GM12878 (cell line): Measurements from ENCODE around the gene ADCK1. TPM values are rescaled to one million over a fixed set of nuclear protein-coding genes. Genes with fewer than 3 reads are reported as not detected.
"Not testable (repeated sequence)": the region's sequence is repeated elsewhere in the genome, so short reads cannot be mapped to it uniquely, and the experiment has no call there.

ENCODE experiments used
- ATAC-seq: fragments of 200-7000 bp; cut with Tn5 transposase; 3 replicates; pipeline ENCODE4 v1.9.1; 2020; ENCODE audit warnings: mild to moderate bottlenecking, moderate library complexity
- BruUV-seq: library from RNA; stranded (reverse); fragments of 400-500 nt; replicated peaks from 2 replicates; lab custom pipeline; 2021; lab: Mats Ljungman, UMichigan
- CTCF ChIA-PET: fragments of 300-600 bp; sonication (Branson Sonifier 250); formaldehyde crosslinking; extraction: SDS; loops from one replicate; lab custom pipeline; 2021; ENCODE audit warnings: inconsistent platforms; lab: Yijun Ruan, JAX
- POLR2A ChIA-PET: fragments of 350-600 bp; formaldehyde crosslinking; extraction: SDS; loops from one replicate; lab custom pipeline; 2021; ENCODE audit warnings: inconsistent platforms; lab: Charles Lee
- RAD21 ChIA-PET: fragments of 300-600 bp; sonication (Branson Sonifier 250); formaldehyde crosslinking; loops from one replicate; lab custom pipeline; 2023; ENCODE audit warnings: antibody characterized with exemption; ENCODE audit not compliant: unreplicated experiment; lab: Charles Lee
- SMC1A ChIA-PET: fragments of 300-600 bp; sonication (Branson Sonifier 250); formaldehyde crosslinking; loops from one replicate; lab custom pipeline; 2023; ENCODE audit not compliant: unreplicated experiment, uncharacterized antibody; lab: Charles Lee
- DNase-seq: peaks from one replicate; pipeline ENCODE4 v3.0.0-alpha.2; 2011; ENCODE audit warnings: low read depth, low spot score
- FAIRE-seq: peaks from 3 replicates; lab custom pipeline; 2011; peaks lifted over from hg19 to GRCh38; lab: Jason Lieb, UNC
- H2AFZ ChIP-seq: 2 replicates; pipeline ENCODE4 v1.6.0; 2011; ENCODE audit warnings: low read depth, low read length, control low read depth; ENCODE audit not compliant: control insufficient read depth
- H3K27ac ChIP-seq: 2 replicates; pipeline ENCODE4 v1.5.1; 2011; ENCODE audit warnings: control low read depth; ENCODE audit not compliant: control insufficient read depth, insufficient read depth
- H3K27me3 ChIP-seq, 2 experiments: replicated peaks in 1 of 2; 2 replicates each; pipeline versions ENCODE4 v1.6.0 to v1.6.1; 2011; ENCODE audit warnings: low read length in 1 of 2; ENCODE audit not compliant: control insufficient read depth in 2 of 2, insufficient read depth in 2 of 2
- H3K36me3 ChIP-seq, 2 experiments: 2 replicates each; pipeline ENCODE4 v1.5.1; 2011; ENCODE audit warnings: low read length in 1 of 2; ENCODE audit not compliant: control insufficient read depth in 2 of 2, insufficient read depth in 2 of 2
- H3K4me1 ChIP-seq: 2 replicates; pipeline ENCODE4 v1.6.1; 2011; ENCODE audit warnings: mild to moderate bottlenecking, low read length, moderate library complexity, mixed read lengths; ENCODE audit not compliant: control insufficient read depth, insufficient read depth
- H3K4me2 ChIP-seq: 2 replicates; pipeline ENCODE4 v1.6.0; 2011; ENCODE audit warnings: control low read depth; ENCODE audit not compliant: control insufficient read depth, insufficient read depth
- H3K4me3 ChIP-seq: fragments of 200-600 bp; sonication (generic); 2 replicates; pipeline ENCODE4 v1.5.1; 2016
- H3K79me2 ChIP-seq: 2 replicates; pipeline ENCODE4 v1.6.0; 2011; ENCODE audit warnings: low read length; ENCODE audit not compliant: control insufficient read depth, insufficient read depth
- H3K9ac ChIP-seq: 2 replicates; pipeline ENCODE4 v1.8.0; 2011; ENCODE audit warnings: low read length, control low read depth, mixed read lengths; ENCODE audit not compliant: control insufficient read depth, insufficient read depth
- H3K9me3 ChIP-seq: replicated peaks from 3 replicates; pipeline ENCODE4 v1.5.1; 2011; ENCODE audit warnings: mild to moderate bottlenecking, low read length; ENCODE audit not compliant: control insufficient read depth, insufficient read depth
- H4K20me1 ChIP-seq: 2 replicates; pipeline ENCODE4 v1.6.0; 2011; ENCODE audit not compliant: control insufficient read depth, insufficient read depth
- CHD2 ChIP-seq: IDR thresholded peaks from 2 replicates; pipeline ENCODE4 v1.6.1; 2011; ENCODE audit warnings: low read depth, low read length, improper control_type of control experiment, borderline replicate concordance
- HDGF ChIP-seq: fragments of 450-650 bp; IDR thresholded peaks from 2 replicates; pipeline ENCODE4 v1.6.1; 2016; ENCODE audit warnings: antibody characterized with exemption
- PAX8 ChIP-seq: fragments of 450-650 bp; IDR thresholded peaks from 2 replicates; pipeline ENCODE4 v1.6.1; 2017; ENCODE audit warnings: mild to moderate bottlenecking, moderate library complexity
- POLR2A ChIP-seq: IDR thresholded peaks from 2 replicates; pipeline ENCODE4 v1.6.1; 2011; ENCODE audit warnings: low read depth, mild to moderate bottlenecking, low read length
- TARDBP ChIP-seq: IDR thresholded peaks from 2 replicates; pipeline ENCODE4 v1.6.1; 2016; ENCODE audit warnings: borderline replicate concordance
- YY1 ChIP-seq: IDR thresholded peaks from 2 replicates; pipeline ENCODE4 v1.6.1; 2011; ENCODE audit warnings: low read depth, mild to moderate bottlenecking, low read length
- WGBS: methylation state at CpG from one replicate; pipeline ENCODE4 v1.1.6; 2016; ENCODE audit warnings: low lambda C conversion rate; ENCODE audit not compliant: insufficient replicate concordance, insufficient coverage; ENCODE audit errors: missing lambda C conversion rate; 5-methylcytosine and 5-hydroxymethylcytosine counted together
- in situ Hi-C: fragments of 300-500 bp; cut with MboI; formaldehyde crosslinking; loops from 9 replicates; pipeline ENCODE4 v1.14.3; 2018; ENCODE audit warnings: mixed read lengths
- intact Hi-C: fragments of 100-400 bp; cut with micrococcal nuclease; formaldehyde crosslinking; loops from one replicate; pipeline ENCODE4 v1.14.2; 2022; ENCODE audit not compliant: unreplicated experiment
- polyA plus RNA-seq, 11 experiments: library from polyadenylated mRNA; depleted of rRNA in 4 of 11; unstranded in 6 of 11; stranded (reverse) in 5 of 11; fragments of >200 nt; fragmentation: Nextera tagmentation in 4 of 11; fragmentation: Illumina TruSeq in 1 of 11; extraction: Ambion mirVana in 4 of 11; extraction: Trizol in 1 of 11; gene quantifications; 1 replicate in 1 of 11; 2 replicates in 10 of 11; pipeline versions ENCODE4 v1.2.1 to v1.2.3, GENCODE V29; 2011 to 2016; ENCODE audit warnings: inconsistent platforms in 2 of 11, missing spikeins in 2 of 11, low read depth in 1 of 11
- total RNA-seq, 4 experiments: library from RNA; depleted of rRNA in 3 of 4; stranded (reverse); fragments of >200 nt in 3 of 4; fragmentation: Illumina TruSeq in 1 of 4; extraction: Trizol in 1 of 4; gene quantifications; 2 replicates each; pipeline versions ENCODE4 v1.2.1 to v1.2.3, GENCODE V29; 2013 to 2021

The ADCK1 gene
- total and polyA plus RNA-seq, 10 of the 15 experiments (the other 5 are each of a cell fraction or from before 2014, with no cell fraction given), result 3.3 to 8.5 (median 5.1) TPM

DNA sequence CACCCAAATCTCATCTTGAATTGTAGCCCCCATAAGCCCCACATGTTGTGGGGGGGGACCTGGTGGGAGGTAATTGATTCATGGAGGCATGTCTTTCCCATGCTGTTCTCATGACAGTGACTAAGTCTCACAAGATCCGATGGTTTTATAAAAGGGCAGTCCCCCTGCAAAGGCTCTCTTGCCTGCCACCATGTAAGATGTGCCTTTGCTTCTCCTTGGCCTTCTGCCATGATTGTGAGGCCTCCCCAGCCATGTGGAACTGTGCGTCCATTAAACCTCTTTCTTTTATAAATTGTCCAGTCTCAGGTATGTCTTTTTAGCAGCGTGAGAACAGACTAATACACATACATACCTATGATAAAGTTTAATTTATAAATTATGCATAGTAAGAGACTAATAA, 89.0 kb downstream of the ADCK1 start:
- BruUV-seq, H4K20me1 ChIP-seq, H3K4me1 ChIP-seq, in situ Hi-C loops, H3K9ac ChIP-seq, RAD21 ChIA-PET, H3K36me3 ChIP-seq, POLR2A ChIA-PET, H3K4me3 ChIP-seq, DNase-seq, H3K4me2 ChIP-seq, ATAC-seq, SMC1A ChIA-PET, FAIRE-seq, H3K27ac ChIP-seq, intact Hi-C loops, H2AFZ ChIP-seq, H3K27me3 ChIP-seq, H3K79me2 ChIP-seq, H3K9me3 ChIP-seq: not testable (repeated sequence)
- WGBS, result 100% methylated on average over 3 of the region's 3 CpGs
- CTCF ChIA-PET, result interaction anchor here (0.6 kb wide), 1 partner anchor 221 kb away, joined by 3 read pairs; no protein-coding TSS in a partner anchor

DNA sequence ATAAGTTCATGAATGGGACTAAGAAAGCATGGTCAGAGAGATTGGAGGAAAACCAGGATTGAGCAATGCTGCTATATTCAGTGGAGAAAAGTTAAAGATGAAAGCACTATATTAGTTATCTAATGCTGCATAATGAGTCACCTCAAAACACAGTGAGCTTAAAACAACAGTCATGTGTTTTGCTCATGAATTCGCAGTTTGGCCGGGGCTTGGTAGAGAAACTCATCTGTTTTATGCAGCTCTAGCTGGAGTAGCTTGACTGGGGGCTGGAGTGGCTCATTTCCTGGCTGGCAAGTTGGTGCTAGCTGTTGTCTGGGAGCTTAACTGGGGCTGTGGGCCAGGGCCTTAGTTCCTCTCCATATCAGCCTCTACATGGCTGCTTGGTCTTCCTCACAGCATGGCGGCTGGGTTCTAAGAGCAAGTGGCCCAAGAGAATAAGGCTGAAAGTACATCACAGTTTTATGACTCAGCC, 90.1 kb downstream of the ADCK1 start:
- SMC1A ChIA-PET, result no interaction called here
- Histone ChIP-seq H3K9me3 (no peaks in the 10 kb centered on the region), H2AFZ (no peak overlapping the region), H3K4me2 (no peak overlapping the region), H3K27me3 (no peaks in the 10 kb centered on the region), H3K4me3 (no peak overlapping the region), H3K79me2 (no peaks in the 10 kb centered on the region), H3K27ac (no peak overlapping the region), H3K4me1 (no peaks in the 10 kb centered on the region), H4K20me1 (no peaks in the 10 kb centered on the region), H3K9ac (no peak overlapping the region), H3K36me3 (no peaks in the 10 kb centered on the region; a peak in 1 of 4 replicates)
- in situ Hi-C loops, result no loop called here
- BruUV-seq, result no TSS peak
- intact Hi-C loops, result no loop called here
- WGBS, result 53% methylated on average over 3 of the region's 3 CpGs
- DNase-seq (no peak), FAIRE-seq (no peak), ATAC-seq (no peak)
- CTCF ChIA-PET, result no interaction called here
- RAD21 ChIA-PET, result no interaction called here
- TF ChIP-seq PAX8 (no peak), HDGF (no peak), YY1 (peak; percentile 60; the same call in 1 of the 2 replicates), TARDBP (no peak), POLR2A (no peak), CHD2 (no peak)
- POLR2A ChIA-PET, result no interaction called here
